Brain microvascular endothelial cell (primary cell): Measurements from ENCODE around the gene CAMKK1.

Experiments
- DNase-seq: peaks from one replicate; pipeline ENCODE4 v3.0.0-alpha.2; 2020
- H3K27ac ChIP-seq: fragments of 250-450 bp; sonication (Bioruptor Pico); 2 replicates; pipeline ENCODE4 v1.5.1; 2020; ENCODE audit warnings: mild to moderate bottlenecking, moderate library complexity
- H3K27me3 ChIP-seq: fragments of 250-450 bp; sonication (Bioruptor Pico); replicated peaks from 2 replicates; pipeline ENCODE4 v1.5.1; 2020; ENCODE audit warnings: mild to moderate bottlenecking
- H3K36me3 ChIP-seq: fragments of 250-450 bp; sonication (Bioruptor Pico); replicated peaks from 2 replicates; pipeline ENCODE4 v1.5.1; 2020; ENCODE audit warnings: mild to moderate bottlenecking
- H3K4me3 ChIP-seq: 2 replicates; pipeline ENCODE4 v1.5.1; 2011; ENCODE audit warnings: low read depth, mild to moderate bottlenecking, control low read depth, low read length, moderate library complexity
- in situ Hi-C: cut with HindIII; loops from 2 replicates; pipeline ENCODE4 v1.10.0; 2017; ENCODE audit warnings: low sequenced_read_pairs, low pct_ligation_motif_present
- TF ChIP-seq, protein P1 (sequence below): IDR thresholded peaks from 2 replicates; pipeline ENCODE4 v1.5.1; 2011; ENCODE audit warnings: low read depth, mild to moderate bottlenecking, moderate library complexity, low read length, control low read depth, inconsistent platforms; ENCODE audit errors: missing control alignments

CAMKK1 gene

DNA sequence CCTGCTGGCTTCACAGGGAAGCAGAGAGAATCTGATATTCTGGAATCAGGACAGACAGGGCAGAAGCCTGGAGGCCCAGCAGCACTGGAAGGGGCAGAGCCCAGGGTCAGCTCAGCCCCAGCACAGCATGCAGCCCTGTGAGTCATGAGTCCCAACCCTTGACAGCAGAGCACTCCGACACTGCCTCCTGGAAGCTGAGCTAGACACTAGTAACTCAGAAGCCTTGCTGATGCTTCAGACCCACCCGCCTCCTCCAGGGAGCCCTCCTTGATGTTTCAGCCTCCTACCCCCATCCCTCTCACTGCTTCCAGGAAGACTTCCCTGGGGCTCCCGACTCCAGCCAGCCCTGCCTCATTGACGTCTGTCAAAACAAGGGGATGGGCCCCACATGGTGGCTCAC is 6.9 kb downstream of the CAMKK1 start:
- Histone ChIP-seq H3K4me3 (no peak overlapping the region), H3K36me3 (peaks cover 4% of the 10 kb centered on the region), H3K27ac (no peak overlapping the region), H3K27me3 (no peaks in the 10 kb centered on the region)
- DNase-seq: peak; percentile 81
- in situ Hi-C loops: no loop called here
- TF ChIP-seq, protein P1, sequence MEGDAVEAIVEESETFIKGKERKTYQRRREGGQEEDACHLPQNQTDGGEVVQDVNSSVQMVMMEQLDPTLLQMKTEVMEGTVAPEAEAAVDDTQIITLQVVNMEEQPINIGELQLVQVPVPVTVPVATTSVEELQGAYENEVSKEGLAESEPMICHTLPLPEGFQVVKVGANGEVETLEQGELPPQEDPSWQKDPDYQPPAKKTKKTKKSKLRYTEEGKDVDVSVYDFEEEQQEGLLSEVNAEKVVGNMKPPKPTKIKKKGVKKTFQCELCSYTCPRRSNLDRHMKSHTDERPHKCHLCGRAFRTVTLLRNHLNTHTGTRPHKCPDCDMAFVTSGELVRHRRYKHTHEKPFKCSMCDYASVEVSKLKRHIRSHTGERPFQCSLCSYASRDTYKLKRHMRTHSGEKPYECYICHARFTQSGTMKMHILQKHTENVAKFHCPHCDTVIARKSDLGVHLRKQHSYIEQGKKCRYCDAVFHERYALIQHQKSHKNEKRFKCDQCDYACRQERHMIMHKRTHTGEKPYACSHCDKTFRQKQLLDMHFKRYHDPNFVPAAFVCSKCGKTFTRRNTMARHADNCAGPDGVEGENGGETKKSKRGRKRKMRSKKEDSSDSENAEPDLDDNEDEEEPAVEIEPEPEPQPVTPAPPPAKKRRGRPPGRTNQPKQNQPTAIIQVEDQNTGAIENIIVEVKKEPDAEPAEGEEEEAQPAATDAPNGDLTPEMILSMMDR: no peak

DNA sequence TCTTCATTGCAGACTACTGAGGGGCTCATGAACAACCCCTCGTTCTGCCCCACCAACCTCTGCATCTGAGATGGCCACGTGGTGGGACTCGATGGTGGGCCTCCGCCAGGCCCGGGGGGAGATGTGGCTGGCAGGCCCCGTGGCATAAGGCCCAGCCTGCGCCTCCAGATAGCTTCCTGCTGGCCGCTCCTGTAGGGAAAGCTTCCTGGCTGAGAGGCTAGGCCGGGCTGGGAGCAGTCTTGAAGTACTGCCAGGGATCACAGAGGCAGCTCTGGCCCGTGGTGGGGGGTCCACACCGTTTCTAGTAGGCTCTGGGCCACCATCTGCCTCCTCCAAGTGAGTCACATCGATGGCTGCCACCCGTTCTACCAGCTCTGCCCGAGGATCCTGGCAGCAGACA is 7.6 kb downstream of the CAMKK1 start:
- Histone ChIP-seq H3K27ac (no peak overlapping the region), H3K4me3 (no peak overlapping the region), H3K36me3 (peaks cover 4% of the 10 kb centered on the region), H3K27me3 (no peaks in the 10 kb centered on the region)
- no peak for DNase-seq
- in situ Hi-C loops: no loop called here
- TF ChIP-seq, protein P1: no peak

DNA sequence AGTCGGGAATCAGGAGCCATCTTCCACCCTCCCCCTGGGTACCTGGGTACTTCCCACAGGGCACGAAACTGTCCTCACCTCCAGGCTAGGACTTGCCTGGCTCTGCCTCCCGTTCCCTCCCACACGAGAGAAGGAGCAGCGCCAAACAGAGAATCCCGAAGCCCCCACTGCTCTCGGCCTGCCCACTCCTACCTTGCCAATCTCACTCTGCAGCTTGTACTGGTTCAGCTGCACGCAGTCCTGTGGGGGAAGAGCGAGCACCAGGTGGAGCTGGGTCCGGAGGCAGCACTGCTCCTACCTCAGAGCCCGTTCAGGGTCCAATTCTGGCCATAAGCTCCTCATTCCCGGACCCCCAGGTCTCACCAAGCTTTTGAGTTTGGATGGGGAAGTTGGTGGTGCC is 8.7 kb downstream of the CAMKK1 start:
- Histone ChIP-seq H3K36me3 (peaks cover 4% of the 10 kb centered on the region), H3K27ac (no peak overlapping the region), H3K4me3 (no peak overlapping the region), H3K27me3 (no peaks in the 10 kb centered on the region)
- TF ChIP-seq, protein P1: no peak
- no peak for DNase-seq
- in situ Hi-C loops: no loop called here

DNA sequence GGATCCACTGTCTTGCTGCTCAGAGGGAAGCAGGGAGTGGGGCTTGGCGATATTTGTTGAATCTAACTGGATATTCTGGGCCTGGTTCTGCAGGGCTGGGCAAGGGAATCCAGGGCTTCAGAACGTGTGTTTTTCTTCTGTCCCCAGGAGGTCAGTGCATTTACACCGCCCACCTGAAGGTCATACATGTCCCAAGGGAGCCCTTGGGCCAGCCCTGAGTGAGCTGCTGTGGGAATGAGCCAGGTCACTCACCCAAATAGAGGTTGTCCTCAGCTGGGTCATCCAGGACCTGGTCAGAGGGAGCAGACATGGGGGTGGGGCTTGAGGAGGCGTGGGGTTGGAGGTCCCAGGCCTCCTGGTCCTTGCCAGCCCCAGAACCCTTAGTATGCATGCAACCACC is 10.6 kb downstream of the CAMKK1 start:
- no peaks in the 10 kb centered on the region for H3K27me3 ChIP-seq
- no peak for DNase-seq
- H3K27ac ChIP-seq: no peak overlapping the region
- in situ Hi-C loops: no loop called here
- TF ChIP-seq, protein P1: no peak
- peaks cover 4% of the 10 kb centered on the region for H3K36me3 ChIP-seq
- no peak overlapping the region for H3K4me3 ChIP-seq

DNA sequence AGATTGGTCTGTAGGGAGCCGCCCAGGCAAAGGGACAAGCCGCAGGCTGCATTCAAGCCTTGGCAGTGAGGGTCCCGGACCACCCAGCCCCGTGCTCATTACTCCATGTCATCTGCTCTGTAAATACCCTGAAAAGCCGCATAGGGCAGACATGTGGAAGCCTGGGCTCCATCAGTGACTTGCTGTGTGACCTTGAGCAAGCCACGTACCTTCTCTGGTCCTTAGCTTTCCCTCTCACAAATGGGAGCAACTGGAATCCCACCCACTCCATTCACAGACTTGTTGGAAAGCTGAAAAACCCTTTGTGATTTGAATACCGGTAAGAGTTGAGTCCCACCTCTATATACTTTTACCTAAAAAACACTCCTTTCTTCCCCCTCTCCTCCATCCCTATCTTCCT is 11.9 kb downstream of the CAMKK1 start:
- Histone ChIP-seq H3K27ac (no peak overlapping the region), H3K36me3 (peaks cover 4% of the 10 kb centered on the region), H3K4me3 (no peak overlapping the region), H3K27me3 (no peaks in the 10 kb centered on the region)
- TF ChIP-seq, protein P1: no peak
- no peak for DNase-seq
- in situ Hi-C loops: no loop called here

DNA sequence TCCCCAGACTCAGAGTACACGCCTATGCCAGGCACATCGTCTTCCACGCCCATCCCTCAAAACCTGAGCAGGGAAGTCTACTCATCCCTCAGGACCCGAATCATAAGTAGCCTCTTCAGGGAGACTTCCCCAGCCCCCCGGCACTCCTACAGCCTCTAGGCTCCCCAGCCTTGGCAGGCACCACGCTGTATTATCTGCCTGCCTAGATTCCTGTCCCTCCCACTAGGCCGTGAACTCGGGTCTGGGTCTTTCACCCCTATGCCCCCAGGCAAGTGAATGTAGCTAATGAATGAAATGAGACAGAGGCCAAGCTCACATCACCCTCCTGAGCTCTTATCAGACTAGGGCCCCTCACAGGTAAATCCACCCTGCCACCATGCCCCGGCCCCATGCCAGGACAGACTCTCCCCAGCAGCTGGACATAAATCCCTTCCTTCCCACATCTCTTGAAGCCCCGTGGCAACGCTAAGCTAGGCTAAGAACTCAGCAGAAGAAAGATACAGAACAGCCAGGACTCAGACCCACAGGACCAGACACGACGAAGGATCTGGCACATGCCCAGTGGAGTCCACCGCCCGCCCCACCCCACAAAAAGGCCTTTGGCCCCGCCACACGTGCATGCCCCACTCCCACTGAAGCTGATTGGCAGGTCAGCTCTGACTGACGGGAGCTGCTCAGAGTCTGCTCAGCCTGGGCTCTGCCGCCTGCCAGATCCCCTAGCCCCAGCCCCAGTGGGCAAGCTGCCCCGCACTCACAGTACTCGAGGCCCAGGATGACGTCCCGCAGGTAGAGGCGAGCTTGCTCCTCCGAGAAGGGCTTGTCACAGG is 13.0 kb downstream of the CAMKK1 start:
- Histone ChIP-seq H3K36me3 (peaks cover 4% of the 10 kb centered on the region), H3K27ac (no peak overlapping the region), H3K4me3 (no peak overlapping the region), H3K27me3 (no peaks in the 10 kb centered on the region)
- in situ Hi-C loops: no loop called here
- no peak for DNase-seq
- TF ChIP-seq, protein P1: no peak
